HG02973 (cell line): Measurements from ENCODE around the gene BRI3.

ENCODE experiments used
- ATAC-seq: cut with Tn5 transposase; IDR thresholded peaks from one replicate; pipeline ENCODE4 v1.9.1; 2021; ENCODE audit warnings: moderate library complexity; ENCODE audit not compliant: unreplicated experiment

Gene BRI3

GRCh38 chr7:98338441-98338840 is 57.0 kb downstream of the BRI3 start:
- ATAC-seq, result no peak

GRCh38 chr7:98339043-98339442 is 57.6 kb downstream of the BRI3 start:
- ATAC-seq, result no peak

DNA sequence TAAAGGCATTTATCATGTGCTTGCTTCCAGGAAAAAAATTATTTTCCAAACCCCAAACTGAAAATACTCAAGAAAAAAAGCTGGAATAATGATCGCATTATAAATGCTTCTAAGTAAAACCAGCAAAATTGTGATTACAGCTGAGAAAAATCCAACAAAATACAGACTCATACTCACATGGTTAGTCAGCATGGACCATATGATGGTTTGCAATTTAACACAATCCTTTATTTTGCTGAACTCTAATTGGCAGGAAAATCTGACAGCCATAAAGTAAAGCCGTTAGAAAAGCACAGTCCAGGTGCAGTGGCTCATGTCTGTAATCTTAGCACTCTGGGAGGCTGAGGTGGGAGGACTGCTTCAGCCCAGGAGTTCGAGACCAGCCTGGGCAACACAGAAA is 59.6 kb downstream of the BRI3 start:
- ATAC-seq, result no peak
